Activated CD8-positive, alpha-beta memory T cell treated with anti-CD3 and anti-CD28 coated beads for 48 hours (primary cell): ENCODE results near the gene CDADC1.
A peak's percentile ranks its signal among the peaks of the same experiment; 100 is the strongest.

ENCODE experiments used
- DNase-seq, 3 experiments: peaks; one replicate each; pipeline ENCODE4 v3.0.0-alpha.2; 2020; ENCODE audit warnings: low read depth in 2 of 3, low spot score in 2 of 3

Gene CDADC1

GRCh38 chr13:49247643-49248621 lies at the start of gene CDADC1:
Gene CDADC1, plus strand, starts transcription at chr13:49247925. Its CDS starts 113 bp downstream, at chr13:49248038.
- peak; percentile 86 to 94 (median 91) for DNase-seq

GRCh38 chr13:49206641-49207040 lies 41.1 kb upstream of the CDADC1 start:
- DNase-seq = no peak

- DNase-seq = no peak
Measured at GRCh38 chr13:49208619-49209018, 39.1 kb upstream of the CDADC1 start.

- no peak for DNase-seq
Measured at GRCh38 chr13:49210114-49210513, 37.6 kb upstream of the CDADC1 start.

- no peak for DNase-seq
Measured at GRCh38 chr13:49210669-49211068, 37.1 kb upstream of the CDADC1 start.

DNA sequence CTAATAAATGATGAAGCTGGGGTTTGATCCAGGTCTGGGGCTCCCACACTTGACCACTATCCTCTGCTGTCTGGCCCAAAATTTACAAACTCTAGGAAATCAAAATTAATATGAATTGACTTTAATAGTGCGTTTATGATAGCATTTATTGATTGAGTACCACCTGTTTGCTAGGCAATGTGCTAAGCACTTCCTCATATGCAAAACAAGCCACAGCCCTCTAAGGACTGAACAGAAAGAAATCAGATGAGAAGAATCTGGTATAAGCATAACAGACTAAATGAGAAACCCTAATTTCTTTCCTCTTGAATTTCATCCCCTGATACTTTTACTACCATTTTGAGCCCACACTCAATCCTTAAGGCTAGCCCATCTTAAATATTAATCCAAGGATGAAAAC lies 34.2 kb upstream of the CDADC1 start:
- no peak for DNase-seq

GRCh38 chr13:49213997-49214916 lies 33.5 kb upstream of the CDADC1 start:
- DNase-seq = no peak

GRCh38 chr13:49214917-49215376 lies 32.8 kb upstream of the CDADC1 start:
- no peak for DNase-seq

DNA sequence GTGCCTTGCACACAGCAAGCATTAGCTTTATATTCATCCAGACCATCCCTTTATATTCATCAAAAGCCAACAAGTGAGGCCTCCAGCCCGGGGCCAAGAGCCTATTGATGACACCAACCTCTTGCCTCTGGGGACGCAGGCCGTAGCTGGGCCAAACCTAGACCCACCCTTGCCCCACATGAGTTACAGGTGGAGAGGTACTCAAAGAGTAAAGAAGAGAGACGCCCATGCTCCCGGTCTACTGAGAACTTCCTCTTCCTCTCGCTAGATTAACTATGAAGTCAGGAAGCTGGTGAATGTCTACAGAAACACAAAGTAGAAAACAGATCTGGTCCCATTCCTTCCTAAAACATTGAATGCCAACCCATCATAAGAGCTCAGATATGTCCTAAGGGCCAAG lies 31.4 kb upstream of the CDADC1 start:
- no peak for DNase-seq

DNA sequence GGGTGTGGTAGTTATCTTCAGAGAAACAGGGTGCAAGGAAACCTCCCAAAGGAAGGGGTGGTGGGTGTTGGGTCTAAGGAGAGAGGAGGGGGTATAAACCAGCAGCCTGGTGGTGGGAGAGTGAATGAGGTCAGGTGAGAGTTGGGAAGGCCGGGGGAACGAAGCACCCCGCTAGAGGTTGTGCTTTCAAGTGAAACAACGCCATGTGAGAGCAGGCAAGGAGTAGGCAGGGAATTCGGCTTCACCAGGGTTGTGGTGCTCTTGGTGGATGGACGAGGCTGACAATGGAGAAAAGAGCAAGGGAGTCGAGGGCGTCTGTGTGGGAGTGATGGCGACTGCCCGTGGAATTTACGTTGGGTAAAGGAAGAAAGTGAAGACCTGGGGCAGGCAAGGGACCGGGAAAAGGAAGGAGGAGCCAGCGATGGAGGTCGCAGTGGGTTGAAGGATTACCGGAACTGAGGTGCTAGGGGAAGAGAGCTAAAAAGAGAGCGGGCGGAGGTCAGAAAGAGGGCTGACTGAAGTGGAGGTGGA lies 29.7 kb upstream of the CDADC1 start:
- DNase-seq = no peak

DNA sequence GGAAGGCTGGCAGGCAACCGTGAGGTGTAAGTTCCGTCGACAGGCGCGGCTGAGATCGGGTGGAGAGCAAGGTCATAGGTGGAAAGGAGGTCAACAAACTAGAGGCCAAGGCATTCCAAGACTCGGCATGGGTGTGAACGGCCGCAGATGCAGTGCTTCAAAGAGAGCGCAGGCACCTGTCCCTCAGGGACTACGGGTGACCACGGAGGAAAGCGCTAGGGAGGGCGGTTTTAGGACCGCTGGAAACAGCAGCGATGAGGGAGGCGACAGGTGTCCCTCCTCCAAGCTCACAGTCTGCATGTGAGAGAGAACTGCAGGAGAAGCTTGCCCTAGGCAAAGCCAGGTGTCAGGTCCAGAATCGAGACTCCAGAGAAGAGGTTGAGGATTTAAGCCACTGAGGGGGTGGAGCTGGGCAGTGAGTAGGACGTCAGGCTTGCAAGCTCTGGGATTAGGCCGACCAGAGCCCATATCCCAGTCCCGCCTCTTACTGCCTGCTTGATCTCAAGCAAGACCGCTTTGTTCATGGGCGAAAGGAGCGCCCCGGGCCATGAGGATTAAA lies 29.2 kb upstream of the CDADC1 start:
- no peak for DNase-seq

- no peak for DNase-seq
Measured at GRCh38 chr13:49219647-49220035, 28.1 kb upstream of the CDADC1 start.

DNA sequence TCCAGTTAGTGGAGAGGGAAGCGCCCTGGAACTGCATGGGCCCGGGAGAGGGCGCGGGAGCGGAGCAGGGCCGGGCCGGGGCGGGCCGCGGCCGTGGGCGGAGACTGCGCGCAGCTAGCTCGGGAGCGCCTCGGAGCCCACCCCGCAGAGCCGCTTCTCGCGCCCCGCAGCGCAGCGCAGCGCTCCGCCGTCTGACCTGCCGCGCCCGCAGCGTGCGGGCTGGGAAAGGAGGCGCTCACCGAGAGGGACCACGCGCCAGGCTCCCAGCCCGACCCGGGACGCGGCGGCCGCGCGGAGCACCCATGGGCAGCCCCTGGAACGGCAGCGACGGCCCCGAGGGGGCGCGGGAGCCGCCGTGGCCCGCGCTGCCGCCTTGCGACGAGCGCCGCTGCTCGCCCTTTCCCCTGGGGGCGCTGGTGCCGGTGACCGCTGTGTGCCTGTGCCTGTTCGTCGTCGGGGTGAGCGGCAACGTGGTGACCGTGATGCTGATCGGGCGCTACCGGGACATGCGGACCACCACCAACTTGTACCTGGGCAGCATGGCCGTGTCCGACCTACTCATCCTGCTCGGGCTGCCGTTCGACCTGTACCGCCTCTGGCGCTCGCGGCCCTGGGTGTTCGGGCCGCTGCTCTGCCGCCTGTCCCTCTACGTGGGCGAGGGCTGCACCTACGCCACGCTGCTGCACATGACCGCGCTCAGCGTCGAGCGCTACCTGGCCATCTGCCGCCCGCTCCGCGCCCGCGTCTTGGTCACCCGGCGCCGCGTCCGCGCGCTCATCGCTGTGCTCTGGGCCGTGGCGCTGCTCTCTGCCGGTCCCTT lies 27.5 kb upstream of the CDADC1 start, which contains the start of gene MLNR:
TSS of gene MLNR (plus strand) at position 303 of the 820 bp plus-strand sequence. CDS start at position 303, 0 bp downstream.
- no peak for DNase-seq

GRCh38 chr13:49220856-49221589 lies 26.7 kb upstream of the CDADC1 start:
- no peak for DNase-seq

GRCh38 chr13:49221590-49221965 lies 26.1 kb upstream of the CDADC1 start:
- no peak for DNase-seq

GRCh38 chr13:49225223-49226042 lies 22.3 kb upstream of the CDADC1 start:
- no peak for DNase-seq

- DNase-seq = no peak
Measured at GRCh38 chr13:49226613-49227012, 21.1 kb upstream of the CDADC1 start.

DNA sequence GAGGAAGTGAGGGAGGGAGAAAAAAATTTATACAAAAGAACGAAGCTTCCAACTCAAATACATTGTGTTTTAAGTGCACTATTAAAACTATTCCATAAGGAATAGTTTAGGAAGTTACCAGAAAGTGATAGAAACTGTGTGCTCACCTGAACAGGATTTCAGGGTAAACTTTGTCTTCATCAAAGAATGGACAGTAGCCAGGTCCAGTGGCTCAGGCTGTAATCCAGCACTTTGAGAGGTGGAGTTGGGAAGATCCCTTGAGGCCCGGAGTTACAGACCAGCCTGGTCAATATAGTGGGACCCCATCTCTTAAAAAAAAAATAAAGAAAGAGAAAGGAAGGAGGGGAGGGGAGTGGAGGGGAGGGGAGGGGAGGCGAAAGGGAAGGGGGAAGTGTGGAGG lies 13.0 kb upstream of the CDADC1 start:
- no peak for DNase-seq
